Skeletal muscle satellite cell (primary cell): Measurements from ENCODE around the gene PRLH.

Experiments
- H3K27me3 ChIP-seq: 2 replicates; pipeline ENCODE4 v1.7.0; 2013; ENCODE audit warnings: low read length; ENCODE audit not compliant: control insufficient read depth, insufficient read depth
- H3K36me3 ChIP-seq: 2 replicates; pipeline ENCODE4 v1.7.0; 2013; ENCODE audit warnings: mild to moderate bottlenecking, control low read depth, low read length; ENCODE audit not compliant: insufficient read depth
- H3K4me1 ChIP-seq: 2 replicates; pipeline ENCODE4 v1.7.0; 2013; ENCODE audit warnings: low read length; ENCODE audit not compliant: control insufficient read depth, insufficient read depth
- H3K4me2 ChIP-seq: 2 replicates; pipeline ENCODE4 v1.7.0; 2013; ENCODE audit warnings: mild to moderate bottlenecking, low read length
- H3K4me3 ChIP-seq: 2 replicates; pipeline ENCODE4 v1.7.0; 2013; ENCODE audit warnings: low read length
- H3K9ac ChIP-seq: 2 replicates; pipeline ENCODE4 v1.7.0; 2013; ENCODE audit warnings: mild to moderate bottlenecking, low read depth, low read length, moderate library complexity
- H3K9me3 ChIP-seq: replicated peaks from 2 replicates; pipeline ENCODE4 v1.7.0; 2013; ENCODE audit warnings: mild to moderate bottlenecking, control low read depth, low read length

PRLH gene

GRCh38 chr2:237577458-237577857, 11.1 kb downstream of the PRLH start:
- peaks cover 12% of the 10 kb centered on the region for H3K4me1 ChIP-seq
- H3K9me3 ChIP-seq, result no peaks in the 10 kb centered on the region
- H3K9ac ChIP-seq, result no peak overlapping the region
- H3K36me3 ChIP-seq, result no peaks in the 10 kb centered on the region
- H3K27me3 ChIP-seq, result peaks cover 9% of the 10 kb centered on the region
- H3K4me2 ChIP-seq, result no peak overlapping the region
- no peak overlapping the region for H3K4me3 ChIP-seq

- Histone ChIP-seq H3K4me1 (peaks cover 11% of the 10 kb centered on the region), H3K4me3 (no peak overlapping the region), H3K4me2 (no peak overlapping the region), H3K36me3 (no peaks in the 10 kb centered on the region), H3K9me3 (no peaks in the 10 kb centered on the region), H3K27me3 (peaks cover 9% of the 10 kb centered on the region), H3K9ac (no peak overlapping the region)
Measured at GRCh38 chr2:237577956-237578870, 11.8 kb downstream of the PRLH start.

- Histone ChIP-seq H3K4me2 (peak overlapping the region; percentile 90), H3K36me3 (no peaks in the 10 kb centered on the region), H3K4me1 (peaks cover 11% of the 10 kb centered on the region), H3K4me3 (peak overlapping the region; percentile 64), H3K9ac (no peak overlapping the region), H3K9me3 (no peaks in the 10 kb centered on the region), H3K27me3 (peaks cover 9% of the 10 kb centered on the region)
Measured at GRCh38 chr2:237581326-237581725, 15.0 kb downstream of the PRLH start.

- Histone ChIP-seq H3K36me3 (no peaks in the 10 kb centered on the region), H3K4me1 (peaks cover 11% of the 10 kb centered on the region), H3K27me3 (peaks cover 9% of the 10 kb centered on the region), H3K9ac (no peak overlapping the region), H3K4me3 (peak overlapping the region; percentile 64), H3K9me3 (no peaks in the 10 kb centered on the region), H3K4me2 (peak overlapping the region; percentile 90)
Measured at GRCh38 chr2:237581751-237582746, 15.7 kb downstream of the PRLH start.

- peaks cover 9% of the 10 kb centered on the region for H3K27me3 ChIP-seq
- no peak overlapping the region for H3K4me2 ChIP-seq
- no peak overlapping the region for H3K9ac ChIP-seq
- H3K36me3 ChIP-seq, result no peaks in the 10 kb centered on the region
- no peaks in the 10 kb centered on the region for H3K9me3 ChIP-seq
- peaks cover 11% of the 10 kb centered on the region for H3K4me1 ChIP-seq
- no peak overlapping the region for H3K4me3 ChIP-seq
Measured at GRCh38 chr2:237583385-237584295, 17.3 kb downstream of the PRLH start.

- no peaks in the 10 kb centered on the region for H3K9me3 ChIP-seq
- H3K9ac ChIP-seq, result no peak overlapping the region
- H3K4me2 ChIP-seq, result no peak overlapping the region
- H3K36me3 ChIP-seq, result no peaks in the 10 kb centered on the region
- peaks cover 11% of the 10 kb centered on the region for H3K4me1 ChIP-seq
- no peak overlapping the region for H3K4me3 ChIP-seq
- H3K27me3 ChIP-seq, result no peaks in the 10 kb centered on the region
Measured at GRCh38 chr2:237585590-237586221, 19.3 kb downstream of the PRLH start.

- Histone ChIP-seq H3K4me2 (no peak overlapping the region), H3K4me3 (no peak overlapping the region), H3K27me3 (no peaks in the 10 kb centered on the region), H3K36me3 (no peaks in the 10 kb centered on the region), H3K4me1 (no peaks in the 10 kb centered on the region), H3K9ac (no peak overlapping the region), H3K9me3 (no peaks in the 10 kb centered on the region)
Measured at GRCh38 chr2:237588044-237588696, 21.8 kb downstream of the PRLH start.

GRCh38 chr2:237590272-237591140, 24.1 kb downstream of the PRLH start, which contains the start of gene RAB17:
Gene RAB17 (minus strand): TSS chr2:237590734. CDS start chr2:237586154, 4,580 bp downstream.
- Histone ChIP-seq H3K9ac (no peak within 1 kb of the TSS), H3K4me3 (no peak within 1 kb of the TSS), H3K9me3 (no peaks in the 10 kb centered on the region), H3K4me1 (no peaks in the 10 kb centered on the region), H3K36me3 (no peaks in the 10 kb centered on the region), H3K27me3 (no peaks in the 10 kb centered on the region), H3K4me2 (no peak within 1 kb of the TSS)

GRCh38 chr2:237591141-237591881, 24.9 kb downstream of the PRLH start:
- Histone ChIP-seq H3K9me3 (no peaks in the 10 kb centered on the region), H3K4me2 (no peak overlapping the region), H3K9ac (no peak overlapping the region), H3K4me3 (no peak overlapping the region), H3K27me3 (no peaks in the 10 kb centered on the region), H3K4me1 (no peaks in the 10 kb centered on the region), H3K36me3 (no peaks in the 10 kb centered on the region)
